IPS-NIHi7 (cell line): ENCODE measurements around the gene EPHB3.

Source experiments
- DNase-seq: peaks from one replicate; pipeline ENCODE4 v3.0.0; 2012; ENCODE audit warnings: mixed read lengths; ENCODE audit errors: extremely low spot score

EPHB3 gene

DNA sequence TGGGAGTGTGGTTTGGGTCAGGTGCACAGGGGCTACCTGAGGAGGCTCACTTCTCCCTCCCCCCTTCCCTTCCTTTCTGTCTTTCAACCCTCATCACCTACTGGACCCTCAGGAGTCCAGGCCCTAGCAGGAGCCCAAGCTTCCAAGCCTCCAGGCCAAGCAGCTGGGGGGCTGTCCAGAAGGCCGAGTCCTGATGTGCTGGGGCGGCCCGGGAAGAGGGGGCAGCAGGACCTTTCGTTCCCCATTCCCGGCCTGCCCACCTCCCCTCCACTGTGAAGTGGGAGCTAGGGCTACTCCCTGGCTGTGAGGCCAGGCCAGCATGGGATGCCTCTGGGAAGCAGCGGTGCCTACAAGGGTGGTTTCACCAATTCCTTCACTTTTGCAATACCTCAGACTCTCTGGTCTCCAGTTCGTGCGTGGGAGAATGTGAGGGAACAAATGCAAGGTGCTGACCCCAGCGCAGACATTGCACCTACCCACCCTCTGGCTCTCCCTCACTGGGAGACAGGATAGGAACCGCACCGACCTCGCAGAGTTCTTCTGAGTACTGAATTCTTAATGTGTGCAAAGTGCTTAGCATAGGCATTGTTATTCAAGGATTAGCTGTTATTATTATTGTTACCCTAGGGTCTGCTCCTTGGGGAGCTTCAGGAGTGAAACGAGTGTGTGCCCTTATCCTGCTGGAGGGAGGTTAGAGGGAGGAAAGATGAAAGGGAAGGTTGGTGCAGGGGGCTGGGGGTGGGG, 2.5 kb downstream of the EPHB3 start:
- DNase-seq, result no peak

DNA sequence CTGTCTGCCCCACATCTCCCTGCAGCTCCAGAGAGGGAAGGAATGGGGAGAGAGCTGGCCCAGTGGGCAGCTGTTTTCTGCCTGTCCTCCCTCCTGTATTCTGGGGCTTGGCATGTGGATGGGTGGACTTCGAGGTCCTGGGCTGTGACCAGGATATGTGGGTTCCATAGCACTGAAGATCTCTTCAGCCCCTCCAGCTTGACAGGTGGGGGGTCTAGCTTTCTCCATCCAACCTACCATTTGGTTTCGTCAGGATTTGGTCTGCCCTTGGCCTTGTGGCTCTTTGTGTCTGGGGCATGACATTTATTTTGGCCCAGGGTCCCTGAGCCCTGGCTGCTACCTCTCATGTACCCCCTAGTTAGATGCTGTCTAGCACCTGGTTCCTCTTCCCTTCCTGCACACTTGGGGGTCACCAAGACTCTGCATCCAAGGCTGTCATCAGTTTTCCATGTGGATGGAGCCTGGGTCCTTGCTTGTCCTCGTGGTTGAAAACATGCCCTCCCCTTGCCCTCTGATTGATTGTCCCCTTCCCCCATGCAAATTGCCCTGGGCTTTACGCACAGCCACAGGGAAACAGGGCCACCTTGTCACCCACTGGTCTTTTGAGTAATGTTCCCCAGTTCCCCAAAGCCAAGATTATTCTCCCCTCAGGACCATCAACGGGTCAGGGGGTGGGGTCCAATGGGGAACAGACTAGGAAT, 3.2 kb downstream of the EPHB3 start:
- DNase-seq, result no peak

DNA sequence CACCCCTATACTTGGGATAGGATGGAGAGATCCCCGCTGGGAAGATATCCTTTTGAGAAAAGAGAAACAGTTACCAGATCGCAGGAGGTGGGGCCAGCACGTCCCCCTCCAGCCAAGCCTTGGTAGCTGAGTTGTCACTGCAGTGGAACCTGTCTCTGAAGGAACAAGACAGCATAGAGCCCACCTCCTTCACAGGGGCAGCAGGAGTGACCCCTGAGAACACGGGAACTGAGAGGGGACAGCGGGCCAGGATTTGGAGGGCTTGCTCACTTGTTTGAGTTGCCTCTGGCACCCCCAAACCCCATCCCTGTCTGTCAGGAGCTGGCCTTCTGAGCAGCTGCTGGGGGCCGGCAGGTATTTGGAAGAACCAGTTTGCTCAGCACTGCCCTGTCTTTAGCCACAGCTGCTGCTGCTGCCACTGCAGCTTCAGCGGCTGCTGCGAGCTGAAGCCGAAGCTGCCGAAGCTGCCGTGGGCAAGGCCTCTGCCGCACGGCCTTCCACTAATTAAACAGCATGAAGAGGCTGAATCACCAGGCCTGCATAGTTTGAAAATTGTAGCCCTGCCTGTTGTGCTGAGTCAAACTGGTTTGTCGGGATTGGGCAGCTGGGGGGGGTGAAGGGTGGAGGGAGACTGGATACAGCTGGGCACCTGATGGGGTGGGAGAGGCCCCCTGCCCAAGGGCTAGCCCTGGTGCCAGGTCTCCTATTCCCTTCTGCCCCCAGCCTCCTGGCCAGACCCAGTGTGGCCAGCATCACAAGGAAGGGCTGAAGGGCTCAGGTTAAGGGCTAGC, 4.0 kb downstream of the EPHB3 start:
- DNase-seq, result peak; percentile 26

DNA sequence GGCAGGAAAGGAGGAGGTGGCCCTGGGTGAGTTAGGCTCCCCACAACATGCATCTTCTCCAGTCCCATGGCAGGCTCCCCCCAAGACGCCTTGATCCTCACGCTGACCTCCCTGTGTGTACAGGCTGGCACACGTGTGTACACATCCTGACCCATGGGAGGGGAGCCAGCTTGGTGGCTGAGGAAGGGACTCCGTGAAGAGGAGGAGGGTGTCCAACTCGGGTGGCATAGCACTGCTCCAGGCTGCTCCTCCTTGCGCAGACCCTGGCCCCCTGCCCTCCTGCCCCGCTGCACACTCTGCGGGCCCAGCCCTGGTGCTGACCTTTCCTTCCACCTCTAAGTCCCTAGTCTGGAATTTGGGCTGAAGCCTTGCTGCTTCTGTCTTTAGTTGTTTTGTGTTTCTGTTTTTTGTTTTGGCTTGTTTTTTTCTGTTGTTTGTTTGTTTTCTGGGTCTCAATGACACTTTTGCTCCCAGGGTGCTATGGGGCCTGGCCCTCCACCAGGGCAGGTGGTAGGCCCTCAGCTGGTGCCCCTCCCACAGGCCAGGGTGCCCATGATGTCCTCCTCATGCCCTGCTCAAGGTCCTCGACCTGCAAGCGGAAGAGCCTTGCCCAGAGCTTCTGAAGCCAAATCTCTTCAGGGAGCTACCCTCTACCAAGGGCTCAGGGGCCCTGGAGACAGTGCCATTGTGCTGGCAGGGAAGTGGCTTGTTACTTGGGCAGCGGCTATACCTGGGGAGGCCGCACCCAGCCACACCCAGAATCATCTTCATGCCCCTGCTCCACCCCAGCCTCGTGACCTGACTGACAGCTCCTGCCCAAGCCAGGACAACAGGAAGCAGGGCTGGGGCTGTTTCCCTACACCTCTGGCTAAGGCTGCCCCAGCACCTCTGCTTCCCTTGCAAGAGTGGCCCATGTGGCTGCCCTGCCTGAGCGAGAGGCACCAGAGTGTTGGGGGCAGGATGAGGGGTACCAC, 5.1 kb downstream of the EPHB3 start:
- DNase-seq, result no peak

DNA sequence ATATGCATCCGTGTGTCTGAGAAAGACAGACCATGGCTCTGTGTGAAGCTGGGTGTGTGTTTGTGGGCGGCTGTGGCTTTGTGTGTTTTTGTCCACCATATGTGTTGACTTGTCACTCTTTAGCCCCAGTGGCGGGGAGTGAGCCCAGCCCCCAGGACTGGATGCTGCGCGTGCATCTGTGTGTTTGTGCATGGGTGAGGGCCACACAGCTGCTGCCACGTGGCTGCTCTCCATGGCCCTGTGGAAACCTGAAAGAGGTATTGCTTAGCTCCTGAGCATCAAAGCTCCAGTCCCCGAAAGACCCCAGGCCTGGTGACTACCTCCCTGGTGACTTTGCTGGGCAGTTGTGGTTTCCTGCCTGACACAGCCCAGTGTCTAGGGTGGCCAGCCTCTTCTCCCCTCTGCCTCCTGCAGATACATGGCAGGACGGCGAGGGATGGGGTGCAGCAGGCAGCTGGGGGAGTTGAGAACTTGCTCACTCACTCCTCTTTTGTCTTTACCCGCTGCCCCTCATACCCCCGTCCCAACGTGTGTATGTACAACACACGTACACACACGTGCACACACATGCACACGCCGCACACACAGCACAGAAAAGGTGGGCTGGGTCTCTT, 6.5 kb downstream of the EPHB3 start:
- no peak for DNase-seq

DNA sequence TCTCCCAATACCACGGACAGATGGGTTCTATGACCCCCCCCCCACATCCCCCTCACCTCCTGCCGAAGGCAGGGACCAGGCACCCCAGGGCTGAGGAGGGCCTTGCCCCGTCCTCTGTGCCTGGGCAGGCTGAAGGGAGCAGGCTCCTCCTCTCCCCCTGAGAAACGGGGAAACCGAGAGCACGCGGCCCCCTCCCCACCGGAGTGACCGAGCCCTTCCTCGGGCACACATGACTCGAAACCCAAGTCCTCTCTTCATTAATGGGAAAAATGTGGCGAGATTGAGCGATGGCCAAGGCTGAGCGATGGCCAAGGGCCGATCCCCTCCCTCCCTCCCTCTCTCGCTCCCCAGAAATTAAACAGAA, 7.0 kb downstream of the EPHB3 start:
- no peak for DNase-seq

DNA sequence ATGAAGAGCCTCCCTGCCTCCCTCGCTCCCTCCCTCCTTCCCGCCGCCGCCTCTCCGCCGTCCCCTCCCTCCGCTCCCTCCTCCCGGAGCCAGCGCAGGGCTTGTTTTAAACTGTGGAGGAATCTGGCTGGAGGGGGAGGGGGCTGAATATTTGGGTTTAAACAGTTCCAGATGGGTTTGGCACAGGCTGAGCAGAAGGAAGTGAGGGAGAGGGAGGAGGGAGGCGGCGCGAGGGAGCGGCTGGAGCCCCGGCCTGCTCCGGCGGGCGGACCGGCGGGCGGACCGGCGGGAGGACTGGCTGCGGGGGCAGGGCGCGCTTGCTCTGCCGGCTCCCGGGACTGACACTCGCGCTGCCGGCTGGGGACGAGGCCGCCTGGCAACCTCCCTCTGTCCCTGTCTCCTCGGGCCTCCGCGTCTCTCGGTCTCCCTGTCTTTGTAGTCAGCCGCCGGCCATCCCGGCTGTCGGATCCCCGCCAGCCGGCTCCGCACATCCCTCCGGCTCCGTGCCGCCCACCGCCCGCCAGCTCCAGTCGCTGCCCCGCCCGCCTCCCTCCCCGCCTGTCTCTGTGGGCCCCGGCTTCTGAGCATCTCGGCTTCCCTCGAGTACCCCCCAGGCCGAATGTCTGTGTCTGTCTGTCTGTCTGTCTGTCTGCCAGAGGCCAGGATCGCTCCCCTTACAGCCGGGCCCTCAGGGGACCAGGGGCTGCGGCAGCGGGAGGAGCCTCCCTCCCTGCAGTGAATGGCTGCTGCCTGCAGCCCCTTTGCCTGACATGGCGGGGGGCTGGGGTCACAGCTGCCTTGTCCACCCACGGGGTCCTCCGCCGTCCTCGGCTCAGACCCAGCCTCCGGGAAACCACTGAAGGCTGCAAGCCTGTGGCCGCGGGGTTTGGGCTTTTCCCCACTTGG, 7.6 kb downstream of the EPHB3 start:
- peak; percentile 41 for DNase-seq

DNA sequence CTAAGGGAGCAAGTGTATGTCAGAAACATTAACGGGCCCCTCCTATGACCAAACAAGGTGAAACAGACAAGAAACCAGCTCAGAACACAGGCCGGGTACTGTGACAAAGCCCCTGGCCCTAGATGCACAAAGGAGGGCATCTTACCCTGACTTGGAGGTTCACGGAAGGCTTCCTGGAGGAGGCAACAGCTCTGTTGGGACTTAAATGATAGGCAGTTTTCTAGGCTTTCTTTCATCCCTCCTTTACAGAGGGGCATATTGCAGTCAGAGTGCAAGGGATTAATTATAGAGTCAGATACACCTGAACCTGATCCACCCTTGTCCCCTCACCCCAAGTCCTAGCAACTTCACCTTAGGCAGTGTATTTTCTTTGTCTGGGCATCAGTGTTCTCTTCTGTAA, 8.4 kb downstream of the EPHB3 start:
- no peak for DNase-seq

DNA sequence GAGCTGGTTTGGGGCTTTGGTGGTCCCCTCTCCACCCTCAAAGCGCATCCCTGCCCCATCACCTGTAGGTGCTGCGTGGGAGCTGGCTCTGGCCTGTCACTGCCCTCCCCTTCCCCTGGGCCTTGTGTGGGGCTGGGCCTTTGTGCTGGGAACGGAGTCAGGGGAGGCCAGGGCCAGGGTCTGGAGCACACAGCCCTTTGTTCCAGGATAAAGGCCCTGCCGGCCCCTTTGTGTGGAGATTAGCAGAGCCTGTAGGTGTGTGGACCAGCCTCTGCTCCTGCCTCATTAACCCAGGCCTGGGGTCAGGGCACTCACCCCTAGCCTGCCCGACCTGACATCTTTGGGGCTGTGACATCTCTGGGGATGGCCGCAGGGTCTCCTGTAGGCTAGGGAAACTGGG, 8.9 kb downstream of the EPHB3 start:
- no peak for DNase-seq

DNA sequence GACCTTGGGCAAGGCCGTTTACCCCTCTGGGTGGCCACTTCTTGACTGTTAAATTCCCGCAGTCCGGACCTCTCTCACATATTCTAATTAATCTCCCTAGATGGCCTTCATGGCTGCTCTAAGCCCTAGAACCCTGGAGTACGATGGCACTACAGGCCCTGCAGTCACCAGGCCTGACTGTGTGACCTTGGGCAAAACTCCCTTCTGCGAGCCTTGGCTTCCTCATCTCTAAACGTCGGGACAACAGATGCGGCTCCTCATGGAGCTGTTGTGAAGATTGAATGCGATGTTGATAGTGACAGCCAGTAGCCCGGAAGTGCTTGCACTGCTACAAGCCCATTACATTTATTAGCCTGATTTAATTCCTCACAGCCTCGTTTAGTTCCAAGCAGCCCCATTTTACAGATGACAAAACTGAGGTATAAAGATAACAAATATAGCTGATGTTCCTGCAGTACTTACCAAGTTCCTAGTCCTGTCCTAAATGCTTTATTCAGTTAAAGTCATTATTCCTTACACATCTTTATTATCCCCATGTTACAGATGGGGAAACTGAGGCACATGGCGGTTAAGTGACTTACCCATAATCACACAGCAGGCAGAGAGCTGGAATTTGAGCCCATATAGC, 10.3 kb downstream of the EPHB3 start:
- no peak for DNase-seq

DNA sequence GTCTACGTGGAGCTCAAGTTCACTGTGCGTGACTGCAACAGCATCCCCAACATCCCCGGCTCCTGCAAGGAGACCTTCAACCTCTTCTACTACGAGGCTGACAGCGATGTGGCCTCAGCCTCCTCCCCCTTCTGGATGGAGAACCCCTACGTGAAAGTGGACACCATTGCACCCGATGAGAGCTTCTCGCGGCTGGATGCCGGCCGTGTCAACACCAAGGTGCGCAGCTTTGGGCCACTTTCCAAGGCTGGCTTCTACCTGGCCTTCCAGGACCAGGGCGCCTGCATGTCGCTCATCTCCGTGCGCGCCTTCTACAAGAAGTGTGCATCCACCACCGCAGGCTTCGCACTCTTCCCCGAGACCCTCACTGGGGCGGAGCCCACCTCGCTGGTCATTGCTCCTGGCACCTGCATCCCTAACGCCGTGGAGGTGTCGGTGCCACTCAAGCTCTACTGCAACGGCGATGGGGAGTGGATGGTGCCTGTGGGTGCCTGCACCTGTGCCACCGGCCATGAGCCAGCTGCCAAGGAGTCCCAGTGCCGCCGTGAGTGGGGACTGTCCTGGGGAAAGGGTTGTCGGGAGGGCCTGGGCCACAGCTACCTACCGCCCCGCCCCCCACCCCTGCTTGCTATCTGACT, 11.2 kb downstream of the EPHB3 start:
- no peak for DNase-seq

DNA sequence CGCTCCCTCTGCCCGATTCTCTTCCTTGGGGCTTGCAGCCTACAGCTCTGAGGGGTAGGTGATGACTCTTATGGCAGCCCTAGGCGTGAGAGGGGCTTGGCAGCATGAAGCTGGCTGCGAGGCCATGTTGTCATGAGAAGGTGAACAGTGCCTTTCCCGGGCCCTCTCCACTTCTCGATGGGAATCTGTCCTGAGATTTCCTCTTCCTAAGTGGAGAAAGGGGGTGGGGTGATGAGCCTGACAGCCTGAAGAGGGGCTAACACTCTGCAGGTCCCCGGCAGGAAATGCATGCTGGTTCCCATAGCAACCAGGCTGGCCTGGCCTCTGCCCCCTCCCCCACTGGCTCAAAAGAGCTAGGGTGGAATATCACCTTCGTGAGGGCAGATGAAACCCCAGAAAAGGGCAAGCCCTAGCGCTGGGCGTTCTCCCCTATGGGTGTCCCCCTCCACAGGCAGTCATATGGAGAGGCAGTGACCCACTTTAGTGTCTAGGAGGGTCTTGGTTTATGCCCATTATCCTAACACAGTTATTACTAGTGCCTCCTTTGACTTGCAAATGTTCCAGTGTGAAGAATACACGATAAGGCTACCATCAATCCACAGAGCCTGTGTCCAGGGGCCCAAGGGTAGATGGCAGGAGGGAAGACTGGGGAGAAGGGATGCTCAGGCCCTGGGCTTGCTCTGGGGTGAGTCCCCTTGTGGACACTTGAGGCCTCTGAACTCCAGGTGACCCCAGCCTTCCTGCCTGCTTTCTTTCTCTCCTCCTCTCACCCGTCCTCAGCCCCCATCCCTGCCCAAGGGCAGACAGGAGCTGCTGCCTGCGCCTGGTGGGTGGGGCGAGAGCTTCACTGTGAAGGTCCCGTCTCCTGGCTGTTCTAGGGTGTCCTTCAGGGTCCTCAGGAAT, 13.2 kb downstream of the EPHB3 start:
- peak; percentile 75 for DNase-seq

DNA sequence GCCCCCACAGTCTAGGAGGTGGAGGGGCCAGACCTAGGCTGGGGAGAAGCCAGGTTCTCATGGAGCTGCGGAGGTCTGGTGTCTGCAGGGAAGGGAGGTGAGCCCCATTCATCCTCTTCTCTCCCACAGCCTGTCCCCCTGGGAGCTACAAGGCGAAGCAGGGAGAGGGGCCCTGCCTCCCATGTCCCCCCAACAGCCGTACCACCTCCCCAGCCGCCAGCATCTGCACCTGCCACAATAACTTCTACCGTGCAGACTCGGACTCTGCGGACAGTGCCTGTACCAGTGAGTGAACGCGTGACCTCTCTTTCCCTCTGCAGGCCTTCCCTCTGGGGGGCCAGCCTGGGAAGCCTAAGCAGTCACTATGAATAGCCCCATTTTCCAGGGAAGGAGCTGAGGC, 14.1 kb downstream of the EPHB3 start:
- no peak for DNase-seq

DNA sequence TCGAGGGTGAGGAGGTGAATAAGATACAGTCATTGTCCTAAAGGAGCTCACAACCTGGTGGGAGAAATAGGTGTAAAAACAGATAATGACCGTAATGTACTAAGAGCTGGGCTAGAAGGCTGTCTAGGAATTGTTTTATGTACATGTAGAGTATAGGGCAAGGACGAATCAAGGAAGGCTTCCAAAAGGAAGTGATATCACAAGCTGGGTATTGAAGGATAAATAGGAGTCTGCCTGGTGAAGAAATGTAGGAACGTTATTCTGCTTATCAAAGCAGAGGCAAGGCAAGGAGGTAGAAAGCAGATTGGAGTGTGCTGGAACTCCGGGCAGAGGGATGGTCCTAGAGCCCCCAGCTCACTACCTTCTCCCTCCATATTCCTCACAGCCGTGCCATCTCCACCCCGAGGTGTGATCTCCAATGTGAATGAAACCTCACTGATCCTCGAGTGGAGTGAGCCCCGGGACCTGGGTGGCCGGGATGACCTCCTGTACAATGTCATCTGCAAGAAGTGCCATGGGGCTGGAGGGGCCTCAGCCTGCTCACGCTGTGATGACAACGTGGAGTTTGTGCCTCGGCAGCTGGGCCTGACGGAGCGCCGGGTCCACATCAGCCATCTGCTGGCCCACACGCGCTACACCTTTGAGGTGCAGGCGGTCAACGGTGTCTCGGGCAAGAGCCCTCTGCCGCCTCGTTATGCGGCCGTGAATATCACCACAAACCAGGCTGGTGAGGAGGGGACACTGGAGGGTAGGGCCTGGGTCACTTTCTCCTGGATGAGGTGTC, 15.1 kb downstream of the EPHB3 start:
- no peak for DNase-seq

DNA sequence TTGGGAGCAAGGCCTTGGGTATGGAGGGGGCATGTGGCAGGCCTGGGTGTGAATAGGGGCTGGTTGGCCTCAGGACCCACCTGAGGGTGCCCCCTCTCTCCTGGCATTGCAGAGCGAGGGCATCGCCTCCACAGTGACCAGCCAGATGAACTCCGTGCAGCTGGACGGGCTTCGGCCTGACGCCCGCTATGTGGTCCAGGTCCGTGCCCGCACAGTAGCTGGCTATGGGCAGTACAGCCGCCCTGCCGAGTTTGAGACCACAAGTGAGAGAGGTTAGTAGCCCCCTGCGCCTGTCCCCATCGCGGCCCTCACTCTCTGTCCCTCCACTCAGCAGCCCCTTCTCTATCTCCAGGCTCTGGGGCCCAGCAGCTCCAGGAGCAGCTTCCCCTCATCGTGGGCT, 16.0 kb downstream of the EPHB3 start:
- no peak for DNase-seq

DNA sequence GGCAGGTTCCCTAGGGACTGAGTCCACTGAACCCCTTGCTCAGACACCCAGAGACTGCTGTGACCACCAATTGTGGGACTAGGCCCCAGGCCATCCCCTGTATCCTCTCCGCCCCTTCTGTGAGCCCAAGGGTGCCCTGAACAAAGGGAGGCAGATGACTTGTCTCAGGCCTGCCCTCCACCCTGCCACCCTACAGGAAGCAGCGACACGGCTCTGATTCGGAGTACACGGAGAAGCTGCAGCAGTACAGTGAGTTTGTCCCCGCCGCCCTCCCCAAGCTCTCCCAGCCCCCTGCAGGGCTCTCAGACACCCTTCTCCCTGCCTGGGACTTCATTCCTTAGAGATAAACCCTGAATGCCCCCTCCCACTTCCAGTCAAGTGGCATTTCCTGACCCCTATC, 16.6 kb downstream of the EPHB3 start:
- DNase-seq, result no peak

DNA sequence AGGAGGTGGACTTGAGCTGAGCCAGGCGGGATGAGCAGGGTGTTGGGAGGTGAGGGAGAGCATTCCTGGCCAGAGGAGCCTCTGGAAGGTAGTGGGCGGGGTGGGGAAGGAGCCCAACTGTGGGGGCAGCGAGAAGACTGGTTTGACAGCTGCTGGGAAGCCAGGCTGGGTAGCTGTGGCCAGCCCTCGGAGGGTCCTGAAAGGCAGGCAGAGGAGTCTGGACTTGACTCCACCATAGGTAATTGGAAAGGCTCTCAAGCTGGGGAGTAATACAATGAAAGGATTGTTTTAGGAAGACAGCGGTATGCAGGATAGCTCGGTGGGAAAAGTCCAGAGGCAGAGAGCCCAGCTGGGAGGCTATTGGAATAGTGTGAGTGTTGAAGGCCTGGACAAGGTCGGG, 17.2 kb downstream of the EPHB3 start:
- no peak for DNase-seq
